Gastrocnemius medialis (tissue), 4 donors: ENCODE results near the gene SLC18B1. TPM values are rescaled to one million over a fixed set of nuclear protein-coding genes. Genes with fewer than 3 reads are reported as not detected.

Source experiments
- ATAC-seq, 2 donors: fragments of 150-250 bp; one replicate each; pipeline ENCODE4 v1.9.1; 2016
- DNase-seq, 2 donors: peaks; one replicate each; pipeline ENCODE4 v3.0.0-alpha.2; 2019
- H3K27ac ChIP-seq, 4 donors: fragments of 200-600 bp; sonication (generic); 1 replicate in 1 of 4; 2 replicates in 3 of 4; pipeline ENCODE4 v1.5.1; 2016 to 2018; ENCODE audit warnings: mild to moderate bottlenecking in 2 of 4, moderate library complexity in 1 of 4
- H3K27me3 ChIP-seq, 3 donors: fragments of 200-600 bp; sonication (generic) in 2 of 3; 1 replicate in 1 of 3; 2 replicates in 2 of 3; pipeline versions ENCODE4 v1.5.1 to v1.6.0; 2016 to 2019; ENCODE audit warnings: mild to moderate bottlenecking in 1 of 3, moderate library complexity in 1 of 3
- H3K36me3 ChIP-seq, 2 donors: fragments of 200-600 bp; sonication (generic) in 1 of 2; one replicate each; pipeline ENCODE4 v1.5.1; 2017 to 2018
- H3K4me1 ChIP-seq, 2 donors: fragments of 200-600 bp; sonication (generic) in 1 of 2; one replicate each; pipeline ENCODE4 v1.5.1; 2016 to 2017; ENCODE audit warnings: mild to moderate bottlenecking in 2 of 2
- H3K4me3 ChIP-seq, 4 donors: fragments of 200-600 bp; sonication (generic) in 3 of 4; 1 replicate in 1 of 4; 2 replicates in 3 of 4; pipeline ENCODE4 v1.5.1; 2016 to 2019; ENCODE audit warnings: mild to moderate bottlenecking in 2 of 4
- H3K9me3 ChIP-seq, 3 donors: fragments of 200-600 bp; sonication (generic) in 2 of 3; 1 replicate in 1 of 3; 2 replicates in 2 of 3; pipeline ENCODE4 v1.5.1; 2016 to 2019
- CTCF ChIP-seq, 5 experiments: fragments of 450-650 bp in 3 of 5; fragments of 200-600 bp in 2 of 5; sonication (generic) in 2 of 5; IDR thresholded peaks in 4 of 5; conservative IDR thresholded peaks in 1 of 5; 1 replicate in 4 of 5; 2 replicates in 1 of 5; pipeline ENCODE4 v1.5.1; 2016 to 2019; ENCODE audit warnings: antibody characterized with exemption in 5 of 5, mild to moderate bottlenecking in 3 of 5, moderate library complexity in 3 of 5
- POLR2A ChIP-seq, 2 donors: fragments of 450-650 bp; IDR thresholded peaks; one replicate each; pipeline ENCODE4 v1.6.1; 2017; ENCODE audit warnings: antibody characterized with exemption in 2 of 2, mild to moderate bottlenecking in 2 of 2, moderate library complexity in 2 of 2
- in situ Hi-C, 4 donors: fragments of 200-750 bp; cut with MboI; loops; one replicate each; pipeline versions ENCODE4 v1.15.0 to v1.8.0; 2017; ENCODE audit warnings: low sequenced_read_pairs in 4 of 4
- intact Hi-C: fragments of 100-400 bp; cut with DNase I; formaldehyde crosslinking; loops from one replicate; pipeline ENCODE4 v1.15.1; 2023; ENCODE audit warnings: low total_unique reads
- total RNA-seq, 4 donors: library from RNA; depleted of rRNA; stranded (reverse); fragments of >200 nt; gene quantifications; one replicate each; pipeline versions ENCODE4 v1.1.0 to v1.2.3, GENCODE V29; 2016

Gene SLC18B1
- total RNA-seq, 4 donors from 2014 or later, result 0.58 to 7.4 (median 1.5) TPM

GRCh38 chr6:132719736-132720448, 78.5 kb downstream of the SLC18B1 start:
- no peak for ATAC-seq
- no peak for TF ChIP-seq CTCF (IDR thresholded peaks at IDR 0.05 in 4 of 5, conservative IDR thresholded peaks at IDR 0.05 in 1 of 5)
- no peak for TF ChIP-seq POLR2A (IDR thresholded peaks at IDR 0.05)
- in situ Hi-C loops (no loop called here), intact Hi-C loops (no loop called here)
- H3K9me3 ChIP-seq, result no peaks in the 10 kb centered on the region
- no peaks in the 10 kb centered on the region for H3K27me3 ChIP-seq
- H3K4me1 ChIP-seq, result no peaks in the 10 kb centered on the region
- H3K36me3 ChIP-seq, result no peaks in the 10 kb centered on the region
- DNase-seq, result no peak
- no peak overlapping the region for H3K4me3 ChIP-seq
- H3K27ac ChIP-seq, result no peak overlapping the region

Other genes starting within 250 kb of the SLC18B1 start
- gene TAAR8, start 246.0 kb downstream of the SLC18B1 start, total RNA-seq, result not detected
- gene TAAR6, start 228.3 kb downstream of the SLC18B1 start, total RNA-seq, result not detected
- not detected for gene TAAR5, start 208.9 kb downstream of the SLC18B1 start, total RNA-seq
- gene TAAR2, start 174.4 kb downstream of the SLC18B1 start, total RNA-seq, result not detected
- gene TAAR1, start 139.5 kb downstream of the SLC18B1 start, total RNA-seq, result not detected
- 1 to 10 TPM in 2 of 4 donors, under 1 TPM in 2; 0.39 to 1.9 (median 0.85) TPM for gene VNN1, start 84.6 kb downstream of the SLC18B1 start, total RNA-seq
- gene VNN2, start 40.7 kb downstream of the SLC18B1 start, total RNA-seq, result 1 to 10 TPM in 2 of 4 donors, under 1 TPM in 1, not detected in 1; 0.82 to 3.3 (median 1.9) TPM
- gene RPS12, start 15.9 kb upstream of the SLC18B1 start, total RNA-seq, result 1,000 to 10,000 TPM; 1,231 to 1,333 (median 1,277) TPM